Endothelial cell of umbilical vein (primary cell): ENCODE measurements around the gene ATP13A3. TPM values are rescaled to one million over a fixed set of nuclear protein-coding genes. Genes with fewer than 3 reads are reported as not detected.

Source experiments
- BruUV-seq: library from RNA; stranded (reverse); fragments of 400-500 nt; replicated peaks from 2 replicates; lab custom pipeline; 2021; lab: Mats Ljungman, UMichigan
- CTCF ChIA-PET: fragments of 300-600, 350-600 bp; sonication (Branson Sonifier 250); formaldehyde crosslinking; loops from one replicate; lab custom pipeline; 2021; ENCODE audit warnings: antibody characterized with exemption, inconsistent platforms; lab: Charles Lee
- POLR2A ChIA-PET: fragments of 300-600, 350-600 bp; sonication (Branson Sonifier 250); formaldehyde crosslinking; loops from one replicate; lab custom pipeline; 2021; ENCODE audit warnings: antibody characterized with exemption, inconsistent platforms; lab: Charles Lee
- DNase-seq: peaks from one replicate; pipeline ENCODE4 v3.0.0-alpha.2; 2011; ENCODE audit warnings: low read depth, low spot score
- FAIRE-seq: peaks from 2 replicates; lab custom pipeline; 2011; peaks lifted over from hg19 to GRCh38; lab: Jason Lieb, UNC
- H2AFZ ChIP-seq: 2 replicates; pipeline ENCODE4 v1.6.0; 2012; ENCODE audit warnings: low read depth, low read length, control low read depth, inconsistent platforms
- H3K27ac ChIP-seq: 2 replicates; pipeline ENCODE4 v1.5.1; 2011; ENCODE audit warnings: low read depth, mild to moderate bottlenecking, control low read depth, low read length, moderate library complexity; ENCODE audit not compliant: insufficient read depth
- H3K27me3 ChIP-seq, 2 experiments: 2 replicates each; pipeline versions ENCODE4 v1.6.0 to v1.6.1; 2011; ENCODE audit warnings: low read length in 2 of 2, mixed read lengths in 1 of 2; ENCODE audit not compliant: control insufficient read depth in 2 of 2, insufficient read depth in 2 of 2
- H3K36me3 ChIP-seq, 2 experiments: 2 replicates in 1 of 2; 3 replicates in 1 of 2; pipeline ENCODE4 v1.5.1; 2011; ENCODE audit warnings: low read length in 2 of 2, mild to moderate bottlenecking in 1 of 2, moderate library complexity in 1 of 2; ENCODE audit not compliant: control insufficient read depth in 2 of 2, insufficient read depth in 2 of 2; ENCODE audit errors: extremely low read depth in 1 of 2
- H3K4me1 ChIP-seq: 3 replicates; pipeline ENCODE4 v1.5.1; 2011; ENCODE audit warnings: mild to moderate bottlenecking, low read length; ENCODE audit not compliant: control insufficient read depth, insufficient read depth; ENCODE audit errors: extremely low read depth
- H3K4me2 ChIP-seq: 2 replicates; pipeline ENCODE4 v1.6.1; 2011; ENCODE audit warnings: low read length, control low read depth, mixed read lengths; ENCODE audit not compliant: insufficient read depth
- H3K4me3 ChIP-seq, 3 experiments: fragments of 200-600 bp in 1 of 3; sonication (generic), shearing (Covaris generic) in 1 of 3; replicated peaks in 1 of 3; 2 replicates each; pipeline ENCODE4 v1.5.1; 2011 to 2016; ENCODE audit warnings: control low read depth in 3 of 3, low read length in 3 of 3, mild to moderate bottlenecking in 2 of 3, inconsistent platforms in 1 of 3, low read depth in 1 of 3, moderate library complexity in 1 of 3; ENCODE audit not compliant: insufficient read depth in 1 of 3
- H3K79me2 ChIP-seq: 2 replicates; pipeline ENCODE4 v1.6.0; 2012; ENCODE audit warnings: low read length, inconsistent platforms; ENCODE audit not compliant: control insufficient read depth, insufficient read depth
- H3K9ac ChIP-seq: replicated peaks from 2 replicates; pipeline ENCODE3; 2011; ENCODE audit warnings: low read length, control low read depth; ENCODE audit not compliant: insufficient read depth; ENCODE audit errors: extremely low read depth
- H3K9me1 ChIP-seq: replicated peaks from 3 replicates; pipeline ENCODE4 v1.6.0; 2011; ENCODE audit warnings: mild to moderate bottlenecking, low read length; ENCODE audit not compliant: control insufficient read depth, insufficient read depth; ENCODE audit errors: extremely low read depth
- H3K9me3 ChIP-seq: replicated peaks from 2 replicates; pipeline ENCODE4 v1.5.1; 2012; ENCODE audit warnings: low read length, inconsistent platforms; ENCODE audit not compliant: control insufficient read depth, insufficient read depth
- H4K20me1 ChIP-seq: replicated peaks from 2 replicates; pipeline ENCODE3; 2011; ENCODE audit warnings: mild to moderate bottlenecking, low read length; ENCODE audit not compliant: control insufficient read depth, insufficient read depth; ENCODE audit errors: extremely low read depth
- CTCF ChIP-seq, 2 donors: IDR thresholded peaks; 1 replicate in 1 of 2; 2 replicates in 1 of 2; pipeline ENCODE4 v1.5.1; 2011; ENCODE audit warnings: low read length in 2 of 2, mild to moderate bottlenecking in 2 of 2, moderate library complexity in 2 of 2, control low read depth in 1 of 2, inconsistent platforms in 1 of 2, low read depth in 1 of 2; ENCODE audit not compliant: insufficient read depth in 1 of 2; ENCODE audit errors: extremely low read depth in 1 of 2
- EZH2 ChIP-seq: IDR thresholded peaks from 2 replicates; pipeline ENCODE4 v1.6.1; 2012; ENCODE audit warnings: borderline replicate concordance, low read depth, mild to moderate bottlenecking, moderate library complexity, low read length, inconsistent platforms; ENCODE audit not compliant: severe bottlenecking
- FOS ChIP-seq: IDR thresholded peaks from 2 replicates; pipeline ENCODE4 v1.6.1; 2011; ENCODE audit warnings: mild to moderate bottlenecking, low read length, moderate library complexity, borderline replicate concordance; ENCODE audit not compliant: insufficient read depth
- GATA2 ChIP-seq: IDR thresholded peaks from 2 replicates; pipeline ENCODE4 v1.7.0; 2011; ENCODE audit warnings: low read depth, mild to moderate bottlenecking, moderate library complexity, mixed read lengths, low read length; ENCODE audit not compliant: insufficient read length, insufficient read depth
- JUN ChIP-seq: IDR thresholded peaks from 2 replicates; pipeline ENCODE4 v1.6.1; 2011; ENCODE audit warnings: borderline replicate concordance, low read depth; ENCODE audit not compliant: insufficient read length, insufficient read depth
- MAX ChIP-seq: IDR thresholded peaks from 2 replicates; pipeline ENCODE4 v1.6.1; 2011; ENCODE audit not compliant: insufficient read depth, insufficient read length
- MYC ChIP-seq: IDR thresholded peaks from one replicate; pipeline ENCODE4 v1.6.1; 2011; ENCODE audit warnings: mild to moderate bottlenecking, low read depth, low read length
- POLR2A ChIP-seq: IDR thresholded peaks from 2 replicates; pipeline ENCODE4 v1.6.1; 2012; ENCODE audit warnings: low read depth, mild to moderate bottlenecking, control low read depth, low read length
- POLR2AphosphoS5 ChIP-seq: IDR thresholded peaks from 2 replicates; pipeline ENCODE4 v1.6.1; 2012; ENCODE audit warnings: low read depth, mild to moderate bottlenecking, control low read depth, low read length, moderate library complexity; ENCODE audit not compliant: insufficient read depth
- dilution Hi-C: fragments of 300-500 bp; cut with MboI; formaldehyde crosslinking; loops from one replicate; pipeline ENCODE4 v1.15.0; 2019; ENCODE audit warnings: low sequenced_read_pairs; ENCODE audit not compliant: extremely low pct_ligation_motif_present
- intact Hi-C: fragments of 100-400 bp; cut with micrococcal nuclease; formaldehyde crosslinking; loops from one replicate; pipeline ENCODE4 v1.10.0; 2022
- polyA plus RNA-seq, 4 experiments: library from polyadenylated mRNA; depleted of rRNA in 3 of 4; stranded (reverse) in 3 of 4; unstranded in 1 of 4; fragments of >200 nt; gene quantifications; 2 replicates each; pipeline versions ENCODE4 v1.2.1 to v1.2.3, GENCODE V29; 2011 to 2012; ENCODE audit warnings: missing spikeins in 1 of 4
- total RNA-seq: library from RNA; stranded (reverse); gene quantifications from 2 replicates; pipeline ENCODE4 v1.2.3, GENCODE V29; 2021

ATP13A3 gene
- total and polyA plus RNA-seq, 2 donors (not counting 3 experiments of a cell fraction or from before 2014, with no cell fraction given): 12.0 to 59.0 TPM

DNA sequence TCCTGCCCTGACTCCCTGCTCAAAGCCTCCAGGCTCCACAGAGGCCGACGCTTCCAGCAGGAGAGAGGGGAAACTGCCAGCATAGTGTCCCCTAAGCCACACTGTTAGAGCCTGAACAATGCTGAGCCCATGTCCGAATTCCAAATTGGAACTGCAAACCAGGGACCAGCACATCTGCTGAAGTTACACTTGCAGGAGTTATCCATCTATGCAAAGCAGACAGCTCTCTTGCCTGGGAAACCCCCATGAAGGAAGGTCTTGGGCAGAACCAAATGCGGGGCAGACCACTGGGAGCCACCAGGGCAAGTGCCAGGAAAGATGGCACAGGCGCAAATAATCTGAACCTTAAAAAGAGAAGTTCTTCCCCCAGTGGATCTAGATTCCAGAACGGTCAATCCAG, 117.9 kb downstream of the ATP13A3 start:
- H3K4me2 ChIP-seq: no peak overlapping the region
- no peaks in the 10 kb centered on the region for H3K36me3 ChIP-seq
- H3K9me3 ChIP-seq: no peaks in the 10 kb centered on the region
- no peak for TF ChIP-seq CTCF (IDR thresholded peaks at IDR 0.05; ENCODE audit: extremely low read depth in 1 of 2, insufficient read depth in 1 of 2, low read depth in 1 of 2, low read length in 2 of 2)
- no peak for TF ChIP-seq POLR2A
- TF ChIP-seq POLR2AphosphoS5: no peak
- TF ChIP-seq EZH2: no peak
- no peak for TF ChIP-seq MYC
- no peak for TF ChIP-seq JUN
- TF ChIP-seq FOS: no peak
- no peak for TF ChIP-seq MAX
- TF ChIP-seq GATA2: no peak
- H2AFZ ChIP-seq: no peak overlapping the region
- no peaks in the 10 kb centered on the region for H3K79me2 ChIP-seq
- dilution Hi-C loops (no loop called here), intact Hi-C loops (no loop called here)
- H3K9me1 ChIP-seq: no peaks in the 10 kb centered on the region
- H3K4me3 ChIP-seq: no peak overlapping the region
- H3K9ac ChIP-seq: no peak overlapping the region
- no TSS peak for BruUV-seq
- H3K4me1 ChIP-seq: peaks cover 5% of the 10 kb centered on the region
- no peak for FAIRE-seq
- H3K27ac ChIP-seq: no peak overlapping the region
- ChIA-PET CTCF (interaction anchor here (1.0 to 2.1 kb wide), 8 partner anchors 12 to 205 kb away, joined by 3 to 6 read pairs (median 3); no protein-coding TSS in a partner anchor), POLR2A (no interaction called here)
- no peak for DNase-seq
- H4K20me1 ChIP-seq: no peaks in the 10 kb centered on the region
- H3K27me3 ChIP-seq: peaks cover 15 to 19% of the 10 kb centered on the region in 2 experiments
